ENCODE data around the gene FBXO8. TPM values are rescaled to one million over a fixed set of nuclear protein-coding genes. Genes with fewer than 3 reads are reported as not detected.
"Not testable (repeated sequence)": the region's sequence is repeated elsewhere in the genome, so short reads cannot be mapped to it uniquely, and the experiment has no call there.

The FBXO8 gene
- total and polyA plus RNA-seq, 2 donors, result 25.6 to 33.0 TPM

DNA sequence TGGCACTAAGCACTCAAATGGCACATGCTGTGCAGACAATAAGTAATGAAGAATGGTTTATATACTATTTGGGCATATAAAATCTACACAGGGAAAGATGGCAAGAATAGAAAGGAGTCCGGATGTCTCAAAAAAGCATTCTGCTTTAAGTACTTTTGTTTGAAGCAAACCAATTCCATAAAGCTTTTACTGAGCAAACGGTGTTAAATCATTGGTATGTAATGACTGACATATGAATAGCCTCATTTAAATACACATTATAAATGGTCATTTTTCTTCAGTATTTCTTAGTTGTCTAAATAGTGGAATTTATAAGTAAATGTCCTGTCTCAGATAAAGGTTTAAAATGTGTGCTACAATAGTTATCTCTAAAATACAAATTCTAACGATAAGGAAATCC lies 6.0 kb downstream of the FBXO8 start:
- WGBS, result 96% methylated on average over 3 of the region's 3 CpGs
- no peak for DNase-seq (ENCODE audit: low read depth in 6 of 9, low spot score in 9 of 9)
- no peaks in the 10 kb centered on the region for H3K27me3 ChIP-seq (ENCODE audit: control insufficient read depth in 2 of 2, insufficient read depth in 1 of 2, low read length in 1 of 2)
- peaks cover 0 to 7% of the 10 kb centered on the region in 2 donors for H3K36me3 ChIP-seq (ENCODE audit: control insufficient read depth in 2 of 2, insufficient read depth in 2 of 2, low read length in 1 of 2)
- H3K9me3 ChIP-seq (ENCODE audit: control insufficient read depth in 2 of 2, insufficient read depth in 1 of 2, low read length in 1 of 2), result no peaks in the 10 kb centered on the region
- H3K27ac ChIP-seq (ENCODE audit: low read depth in 1 of 2, low read length in 1 of 2), result no peak overlapping the region
- no peaks in the 10 kb centered on the region for H3K4me1 ChIP-seq (ENCODE audit: control insufficient read depth in 2 of 2, insufficient read depth in 2 of 2, low read length in 2 of 2)
- no peak overlapping the region for H3K4me3 ChIP-seq (ENCODE audit: low read length in 2 of 2)

DNA sequence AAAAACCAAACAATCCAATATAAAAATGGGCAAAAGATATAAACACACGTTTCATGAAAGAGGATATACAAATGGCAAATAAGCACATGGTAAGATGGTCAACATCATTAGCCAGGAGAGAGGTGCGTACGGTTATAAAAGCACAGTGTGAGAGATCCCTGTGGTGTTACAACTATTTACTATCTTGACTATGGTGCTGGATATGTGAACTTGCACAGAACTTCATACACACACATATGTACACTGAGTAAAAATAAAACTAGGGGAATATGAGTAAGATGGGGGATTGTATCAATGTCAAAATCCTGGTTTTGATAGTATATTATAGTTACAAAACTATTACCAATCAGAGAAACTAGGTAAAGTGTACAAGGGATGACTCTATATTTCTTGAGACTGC lies 8.4 kb downstream of the FBXO8 start:
- DNase-seq (ENCODE audit: low read depth in 6 of 9, low spot score in 9 of 9), result no peak
- Histone ChIP-seq H3K4me1 (ENCODE audit: control insufficient read depth in 2 of 2, insufficient read depth in 2 of 2, low read length in 2 of 2) (no peaks in the 10 kb centered on the region), H3K4me3 (ENCODE audit: low read length in 2 of 2) (no peak overlapping the region), H3K27ac (ENCODE audit: low read depth in 1 of 2, low read length in 1 of 2) (no peak overlapping the region), H3K9me3 (ENCODE audit: control insufficient read depth in 2 of 2, insufficient read depth in 1 of 2, low read length in 1 of 2) (no peaks in the 10 kb centered on the region), H3K27me3 (ENCODE audit: control insufficient read depth in 2 of 2, insufficient read depth in 1 of 2, low read length in 1 of 2) (no peaks in the 10 kb centered on the region), H3K36me3 (ENCODE audit: control insufficient read depth in 2 of 2, insufficient read depth in 2 of 2, low read length in 1 of 2) (no peaks in the 10 kb centered on the region)
- WGBS, result 98% methylated on average over 3 of the region's 3 CpGs

DNA sequence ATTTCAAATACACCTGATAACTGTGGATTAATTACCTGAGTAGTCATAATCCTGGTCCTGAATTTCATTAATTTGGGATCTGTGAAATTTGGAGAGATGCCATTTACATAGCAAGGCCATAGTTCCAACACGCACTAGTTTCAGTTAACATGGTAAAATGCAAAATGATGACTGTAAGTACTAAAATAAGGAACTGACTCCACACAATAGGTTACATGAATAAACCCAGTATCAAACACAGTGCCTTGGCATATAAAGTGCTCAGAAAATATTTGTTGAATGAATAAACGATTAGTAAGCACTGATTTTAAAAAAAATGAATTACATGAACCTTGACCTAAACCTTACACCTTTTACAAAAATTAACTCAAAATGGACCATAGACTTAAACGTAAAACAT lies 9.0 kb downstream of the FBXO8 start:
- no peaks in the 10 kb centered on the region for H3K9me3 ChIP-seq (ENCODE audit: control insufficient read depth in 2 of 2, insufficient read depth in 1 of 2, low read length in 1 of 2)
- no peaks in the 10 kb centered on the region for H3K4me1 ChIP-seq (ENCODE audit: control insufficient read depth in 2 of 2, insufficient read depth in 2 of 2, low read length in 2 of 2)
- no peak for DNase-seq (ENCODE audit: low read depth in 6 of 9, low spot score in 9 of 9)
- no peak overlapping the region for H3K4me3 ChIP-seq (ENCODE audit: low read length in 2 of 2)
- 99% methylated on average over 3 of the region's 3 CpGs for WGBS
- H3K27ac ChIP-seq (ENCODE audit: low read depth in 1 of 2, low read length in 1 of 2), result no peak overlapping the region
- no peaks in the 10 kb centered on the region for H3K36me3 ChIP-seq (ENCODE audit: control insufficient read depth in 2 of 2, insufficient read depth in 2 of 2, low read length in 1 of 2)
- no peaks in the 10 kb centered on the region for H3K27me3 ChIP-seq (ENCODE audit: control insufficient read depth in 2 of 2, insufficient read depth in 1 of 2, low read length in 1 of 2)

DNA sequence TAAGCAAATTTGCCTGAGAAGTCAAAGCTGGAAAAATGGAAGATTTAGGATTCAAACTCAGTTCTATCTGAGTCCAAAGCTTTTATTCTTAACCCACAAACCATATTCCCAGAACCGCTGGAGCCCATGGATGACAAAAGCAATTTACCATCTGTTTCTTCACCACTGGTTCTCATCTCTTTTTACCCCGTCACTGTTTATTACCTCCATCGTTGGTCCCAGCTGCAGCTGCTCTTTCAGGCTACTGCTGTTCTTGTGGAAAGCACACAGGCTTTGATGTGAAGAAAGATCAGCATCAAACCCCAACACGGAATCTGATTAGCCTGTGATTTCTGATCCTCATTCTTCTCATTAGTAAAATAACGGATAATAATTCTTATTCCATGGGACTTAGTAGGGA lies 9.5 kb downstream of the FBXO8 start:
- Histone ChIP-seq H3K36me3 (ENCODE audit: control insufficient read depth in 2 of 2, insufficient read depth in 2 of 2, low read length in 1 of 2) (no peaks in the 10 kb centered on the region), H3K4me1 (ENCODE audit: control insufficient read depth in 2 of 2, insufficient read depth in 2 of 2, low read length in 2 of 2) (no peaks in the 10 kb centered on the region), H3K27me3 (ENCODE audit: control insufficient read depth in 2 of 2, insufficient read depth in 1 of 2, low read length in 1 of 2) (no peaks in the 10 kb centered on the region), H3K9me3 (ENCODE audit: control insufficient read depth in 2 of 2, insufficient read depth in 1 of 2, low read length in 1 of 2) (no peaks in the 10 kb centered on the region), H3K4me3 (ENCODE audit: low read length in 2 of 2) (no peak overlapping the region), H3K27ac (ENCODE audit: low read depth in 1 of 2, low read length in 1 of 2) (no peak overlapping the region)
- no peak for DNase-seq (ENCODE audit: low read depth in 6 of 9, low spot score in 9 of 9)
- 90% methylated on average over 5 of the region's 5 CpGs for WGBS

DNA sequence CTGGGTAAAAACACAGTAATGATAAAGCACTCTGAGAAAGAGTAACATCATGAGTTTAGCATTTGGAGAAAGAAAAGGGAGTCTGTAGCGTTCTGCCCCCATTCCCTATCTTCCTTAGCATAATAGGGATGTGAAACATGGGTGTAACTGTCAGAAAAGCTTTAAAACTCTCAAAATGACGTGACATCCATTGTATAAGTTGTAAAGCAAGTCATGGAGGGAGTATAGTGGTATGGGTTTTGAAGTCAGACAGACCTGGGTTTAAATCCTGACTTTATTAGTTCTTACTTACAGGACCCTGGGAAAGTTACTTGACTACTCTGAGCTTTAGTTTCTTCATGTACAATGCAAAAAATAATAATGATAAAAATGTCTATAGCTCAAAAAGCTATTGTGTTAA lies 17.1 kb downstream of the FBXO8 start:
- no peak for DNase-seq (ENCODE audit: low read depth in 6 of 9, low spot score in 9 of 9)
- 95% methylated on average over 2 of the region's 2 CpGs for WGBS
- Histone ChIP-seq H3K27me3 (ENCODE audit: control insufficient read depth in 2 of 2, insufficient read depth in 1 of 2, low read length in 1 of 2) (no peaks in the 10 kb centered on the region), H3K9me3 (ENCODE audit: control insufficient read depth in 2 of 2, insufficient read depth in 1 of 2, low read length in 1 of 2) (no peaks in the 10 kb centered on the region), H3K27ac (ENCODE audit: low read depth in 1 of 2, low read length in 1 of 2) (no peak overlapping the region), H3K4me3 (ENCODE audit: low read length in 2 of 2) (no peak overlapping the region), H3K36me3 (ENCODE audit: control insufficient read depth in 2 of 2, insufficient read depth in 2 of 2, low read length in 1 of 2) (peaks cover 0 to 7% of the 10 kb centered on the region in 2 donors), H3K4me1 (ENCODE audit: control insufficient read depth in 2 of 2, insufficient read depth in 2 of 2, low read length in 2 of 2) (no peaks in the 10 kb centered on the region)

DNA sequence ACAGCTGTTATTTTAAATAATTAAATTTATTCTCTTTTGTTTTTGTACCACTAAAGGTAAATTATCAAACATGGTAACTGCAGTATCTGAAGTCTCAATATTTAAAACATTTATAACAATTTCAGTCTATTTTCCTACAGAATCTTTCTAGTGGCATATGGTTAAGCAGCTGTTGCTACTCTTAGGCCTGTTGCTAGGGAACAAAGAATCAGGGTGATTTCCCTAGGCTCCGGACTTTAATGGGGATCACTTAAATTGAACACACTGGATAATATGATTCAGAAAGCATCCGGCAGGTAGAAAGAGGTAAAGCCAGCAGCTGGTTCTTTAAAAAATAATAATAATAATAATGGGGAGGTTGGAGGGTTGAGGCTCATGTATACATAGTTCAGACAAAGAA lies 17.6 kb downstream of the FBXO8 start:
- Histone ChIP-seq H3K36me3 (ENCODE audit: control insufficient read depth in 2 of 2, insufficient read depth in 2 of 2, low read length in 1 of 2) (peaks cover 0 to 7% of the 10 kb centered on the region in 2 donors), H3K27me3 (ENCODE audit: control insufficient read depth in 2 of 2, insufficient read depth in 1 of 2, low read length in 1 of 2) (no peaks in the 10 kb centered on the region), H3K9me3 (ENCODE audit: control insufficient read depth in 2 of 2, insufficient read depth in 1 of 2, low read length in 1 of 2) (no peaks in the 10 kb centered on the region), H3K4me1 (ENCODE audit: control insufficient read depth in 2 of 2, insufficient read depth in 2 of 2, low read length in 2 of 2) (no peaks in the 10 kb centered on the region), H3K27ac (ENCODE audit: low read depth in 1 of 2, low read length in 1 of 2) (no peak overlapping the region), H3K4me3 (ENCODE audit: low read length in 2 of 2) (no peak overlapping the region)
- WGBS, result 95% methylated on average over 2 of the region's 2 CpGs
- DNase-seq (ENCODE audit: low read depth in 6 of 9, low spot score in 9 of 9), result no peak

DNA sequence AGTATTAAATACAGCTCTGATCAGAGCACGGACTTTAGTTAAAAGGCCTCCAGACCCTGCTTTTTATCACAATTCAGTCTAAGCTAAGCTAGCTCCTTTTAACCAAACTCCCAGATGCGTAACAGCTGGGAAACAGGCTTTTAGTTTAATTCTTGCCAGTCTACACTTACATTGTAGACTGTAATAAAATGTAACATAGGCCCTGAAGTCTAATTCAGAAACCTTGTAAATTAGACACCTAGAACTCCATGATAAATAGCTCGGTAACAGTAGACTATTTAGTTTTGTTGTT lies 20.1 kb downstream of the FBXO8 start:
- no peak overlapping the region for H3K27ac ChIP-seq (ENCODE audit: low read depth in 1 of 2, low read length in 1 of 2)
- H3K4me3 ChIP-seq (ENCODE audit: low read length in 2 of 2), result no peak overlapping the region
- no peaks in the 10 kb centered on the region for H3K27me3 ChIP-seq (ENCODE audit: control insufficient read depth in 2 of 2, insufficient read depth in 1 of 2, low read length in 1 of 2)
- over 99% methylated on average over 3 of the region's 3 CpGs for WGBS
- DNase-seq (ENCODE audit: low read depth in 6 of 9, low spot score in 9 of 9), result no peak
- no peaks in the 10 kb centered on the region for H3K4me1 ChIP-seq (ENCODE audit: control insufficient read depth in 2 of 2, insufficient read depth in 2 of 2, low read length in 2 of 2)
- peaks cover 0 to 12% of the 10 kb centered on the region in 2 donors for H3K36me3 ChIP-seq (ENCODE audit: control insufficient read depth in 2 of 2, insufficient read depth in 2 of 2, low read length in 1 of 2)
- no peaks in the 10 kb centered on the region for H3K9me3 ChIP-seq (ENCODE audit: control insufficient read depth in 2 of 2, insufficient read depth in 1 of 2, low read length in 1 of 2)

DNA sequence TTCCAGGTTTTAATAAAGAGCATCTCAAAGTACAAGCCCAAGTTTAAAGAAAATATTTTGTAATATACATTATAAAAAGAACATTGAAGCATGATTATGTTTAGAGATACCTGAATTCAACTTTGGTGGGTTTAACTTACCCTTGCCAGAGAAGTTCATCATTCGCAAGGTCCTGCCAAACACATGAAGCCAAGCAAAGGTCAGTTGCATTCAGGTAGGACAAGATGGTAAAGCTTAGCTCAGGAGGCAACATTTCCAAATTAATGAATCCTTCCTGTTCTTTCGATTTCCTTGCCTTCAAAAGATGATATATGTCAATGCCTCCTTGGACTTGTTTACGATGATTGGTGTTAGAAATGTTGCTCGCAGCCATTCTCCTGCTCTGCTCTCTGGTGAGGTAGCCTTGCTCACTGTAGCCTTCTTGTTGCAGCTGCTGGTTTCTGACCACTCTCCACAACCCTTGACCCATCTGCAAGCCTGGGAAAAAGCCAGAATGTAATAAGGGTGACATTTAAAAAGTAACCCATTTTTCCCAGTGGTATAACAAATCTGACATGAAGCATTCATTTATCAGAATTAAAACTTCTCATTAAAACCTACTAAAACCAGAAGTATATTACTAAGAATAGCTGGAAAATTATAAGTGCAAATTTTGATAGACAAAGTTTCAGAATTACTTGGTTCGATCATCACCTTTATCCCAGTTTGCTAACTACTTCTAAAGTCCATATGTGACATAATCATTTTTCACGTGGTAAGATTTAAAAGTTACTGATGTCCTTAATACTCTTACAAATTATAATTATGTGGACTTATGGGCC lies 20.6 kb downstream of the FBXO8 start:
- Histone ChIP-seq H3K36me3 (ENCODE audit: control insufficient read depth in 2 of 2, insufficient read depth in 2 of 2, low read length in 1 of 2) (peaks cover 0 to 14% of the 10 kb centered on the region in 2 donors), H3K4me1 (ENCODE audit: control insufficient read depth in 2 of 2, insufficient read depth in 2 of 2, low read length in 2 of 2) (no peaks in the 10 kb centered on the region), H3K27me3 (ENCODE audit: control insufficient read depth in 2 of 2, insufficient read depth in 1 of 2, low read length in 1 of 2) (no peaks in the 10 kb centered on the region), H3K4me3 (ENCODE audit: low read length in 2 of 2) (no peak overlapping the region), H3K9me3 (ENCODE audit: control insufficient read depth in 2 of 2, insufficient read depth in 1 of 2, low read length in 1 of 2) (no peaks in the 10 kb centered on the region), H3K27ac (ENCODE audit: low read depth in 1 of 2, low read length in 1 of 2) (no peak overlapping the region)
- DNase-seq (ENCODE audit: low read depth in 6 of 9, low spot score in 9 of 9), result no peak
- WGBS, result 98% methylated on average over 6 of the region's 6 CpGs

DNA sequence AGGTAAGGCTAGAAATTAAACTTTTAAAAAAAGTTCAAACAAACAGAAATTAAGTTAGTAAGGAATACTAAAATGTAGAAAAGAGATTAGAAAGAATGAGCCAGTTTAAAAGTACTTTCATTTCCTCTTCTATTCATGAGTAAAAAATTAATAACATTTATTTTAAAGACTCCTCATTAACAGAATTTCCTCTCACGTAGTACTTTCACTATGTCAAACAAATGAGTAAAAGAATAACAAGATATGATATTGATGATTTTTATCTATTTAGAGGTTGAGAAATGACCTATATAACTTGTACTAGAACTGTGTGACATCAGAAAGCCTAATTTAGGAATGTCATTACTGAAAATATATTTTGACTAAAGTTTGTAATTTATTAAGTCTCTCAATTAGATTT lies 22.0 kb downstream of the FBXO8 start:
- 96% methylated on average over 1 of the region's 1 CpG for WGBS
- H3K4me3 ChIP-seq (ENCODE audit: low read length in 2 of 2); H3K4me1 ChIP-seq (ENCODE audit: control insufficient read depth in 2 of 2, insufficient read depth in 2 of 2, low read length in 2 of 2); H3K27me3 ChIP-seq (ENCODE audit: control insufficient read depth in 2 of 2, insufficient read depth in 1 of 2, low read length in 1 of 2); H3K9me3 ChIP-seq (ENCODE audit: control insufficient read depth in 2 of 2, insufficient read depth in 1 of 2, low read length in 1 of 2); DNase-seq (ENCODE audit: low read depth in 6 of 9, low spot score in 9 of 9); H3K27ac ChIP-seq (ENCODE audit: low read depth in 1 of 2, low read length in 1 of 2): not testable (repeated sequence)
- peaks cover 0 to 18% of the 10 kb centered on the region in 2 donors for H3K36me3 ChIP-seq (ENCODE audit: control insufficient read depth in 2 of 2, insufficient read depth in 2 of 2, low read length in 1 of 2)
